Calu3 (cell line): Measurements from ENCODE around the gene ENHO. TPM values are rescaled to one million over a fixed set of nuclear protein-coding genes. Genes with fewer than 3 reads are reported as not detected.

Source experiments
- BruUV-seq: library from RNA; stranded (reverse); fragments of 400-500 nt; replicated peaks from 2 replicates; lab custom pipeline; 2021; lab: Mats Ljungman, UMichigan
- CTCF ChIA-PET: fragments of 300-600 bp; sonication (Branson Sonifier 250); formaldehyde crosslinking; loops from one replicate; lab custom pipeline; 2022; ENCODE audit warnings: antibody characterized with exemption; lab: Charles Lee
- DNase-seq: peaks from one replicate; pipeline ENCODE4 v3.0.0; 2022
- H3K27ac Mint-ChIP-seq: one replicate; pipeline ENCODE4 v1.8.0; 2022; ENCODE audit warnings: mixed read lengths; ENCODE audit not compliant: unreplicated experiment
- H3K27me3 Mint-ChIP-seq: one replicate; pipeline ENCODE4 v1.8.0; 2022; ENCODE audit warnings: mixed read lengths; ENCODE audit not compliant: unreplicated experiment
- H3K36me3 Mint-ChIP-seq: one replicate; pipeline ENCODE4 v1.8.0; 2022; ENCODE audit warnings: mild to moderate bottlenecking, moderate library complexity, mixed read lengths; ENCODE audit not compliant: insufficient read depth, unreplicated experiment
- H3K4me1 Mint-ChIP-seq: one replicate; pipeline ENCODE4 v1.8.0; 2022; ENCODE audit warnings: mild to moderate bottlenecking, low read depth, mixed read lengths; ENCODE audit not compliant: unreplicated experiment
- H3K4me3 Mint-ChIP-seq: one replicate; pipeline ENCODE4 v1.8.0; 2022; ENCODE audit warnings: mild to moderate bottlenecking, low read depth, moderate library complexity, mixed read lengths; ENCODE audit not compliant: unreplicated experiment
- H3K9me3 Mint-ChIP-seq: one replicate; pipeline ENCODE4 v1.8.0; 2022; ENCODE audit warnings: low read depth, mixed read lengths; ENCODE audit not compliant: unreplicated experiment
- intact Hi-C: fragments of 100-400 bp; cut with micrococcal nuclease; formaldehyde crosslinking; loops from one replicate; pipeline ENCODE4 v1.10.0; 2022; ENCODE audit not compliant: unreplicated experiment
- total RNA-seq: library from RNA; stranded (reverse); gene quantifications from 2 replicates; pipeline ENCODE4 v1.2.3, GENCODE V29; 2022
- TF ChIP-seq, protein P1 (sequence below): fragments of 200-600 bp; IDR thresholded peaks from one replicate; pipeline ENCODE4 v1.8.0; 2022; ENCODE audit warnings: antibody characterized with exemption; ENCODE audit not compliant: unreplicated experiment

Gene ENHO
- total RNA-seq, 1 experiment from 2014 or later, result not detected

GRCh38 chr9:34555002-34555348 lies 32.2 kb upstream of the ENHO start:
- Mint-ChIP-seq H3K4me3 (no peak overlapping the region), H3K36me3 (no peaks in the 10 kb centered on the region), H3K9me3 (no peaks in the 10 kb centered on the region), H3K27ac (no peak overlapping the region), H3K27me3 (peaks cover 49% of the 10 kb centered on the region), H3K4me1 (peaks cover 5% of the 10 kb centered on the region)
- intact Hi-C loops, result no loop called here
- DNase-seq, result no peak
- TF ChIP-seq, protein P1, sequence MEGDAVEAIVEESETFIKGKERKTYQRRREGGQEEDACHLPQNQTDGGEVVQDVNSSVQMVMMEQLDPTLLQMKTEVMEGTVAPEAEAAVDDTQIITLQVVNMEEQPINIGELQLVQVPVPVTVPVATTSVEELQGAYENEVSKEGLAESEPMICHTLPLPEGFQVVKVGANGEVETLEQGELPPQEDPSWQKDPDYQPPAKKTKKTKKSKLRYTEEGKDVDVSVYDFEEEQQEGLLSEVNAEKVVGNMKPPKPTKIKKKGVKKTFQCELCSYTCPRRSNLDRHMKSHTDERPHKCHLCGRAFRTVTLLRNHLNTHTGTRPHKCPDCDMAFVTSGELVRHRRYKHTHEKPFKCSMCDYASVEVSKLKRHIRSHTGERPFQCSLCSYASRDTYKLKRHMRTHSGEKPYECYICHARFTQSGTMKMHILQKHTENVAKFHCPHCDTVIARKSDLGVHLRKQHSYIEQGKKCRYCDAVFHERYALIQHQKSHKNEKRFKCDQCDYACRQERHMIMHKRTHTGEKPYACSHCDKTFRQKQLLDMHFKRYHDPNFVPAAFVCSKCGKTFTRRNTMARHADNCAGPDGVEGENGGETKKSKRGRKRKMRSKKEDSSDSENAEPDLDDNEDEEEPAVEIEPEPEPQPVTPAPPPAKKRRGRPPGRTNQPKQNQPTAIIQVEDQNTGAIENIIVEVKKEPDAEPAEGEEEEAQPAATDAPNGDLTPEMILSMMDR, result no peak
- BruUV-seq, result no TSS peak
- CTCF ChIA-PET, result no interaction called here

- H3K27me3 Mint-ChIP-seq, result peaks cover 45% of the 10 kb centered on the region
- H3K36me3 Mint-ChIP-seq, result no peaks in the 10 kb centered on the region
- no peak for DNase-seq
- no TSS peak for BruUV-seq
- intact Hi-C loops, result no loop called here
- H3K4me3 Mint-ChIP-seq, result no peak overlapping the region
- no peak overlapping the region for H3K27ac Mint-ChIP-seq
- H3K4me1 Mint-ChIP-seq, result no peaks in the 10 kb centered on the region
- TF ChIP-seq, protein P1, result no peak
- CTCF ChIA-PET, result no interaction called here
- no peaks in the 10 kb centered on the region for H3K9me3 Mint-ChIP-seq
Observed at GRCh38 chr9:34554211-34555001, 31.6 kb upstream of the ENHO start.

DNA sequence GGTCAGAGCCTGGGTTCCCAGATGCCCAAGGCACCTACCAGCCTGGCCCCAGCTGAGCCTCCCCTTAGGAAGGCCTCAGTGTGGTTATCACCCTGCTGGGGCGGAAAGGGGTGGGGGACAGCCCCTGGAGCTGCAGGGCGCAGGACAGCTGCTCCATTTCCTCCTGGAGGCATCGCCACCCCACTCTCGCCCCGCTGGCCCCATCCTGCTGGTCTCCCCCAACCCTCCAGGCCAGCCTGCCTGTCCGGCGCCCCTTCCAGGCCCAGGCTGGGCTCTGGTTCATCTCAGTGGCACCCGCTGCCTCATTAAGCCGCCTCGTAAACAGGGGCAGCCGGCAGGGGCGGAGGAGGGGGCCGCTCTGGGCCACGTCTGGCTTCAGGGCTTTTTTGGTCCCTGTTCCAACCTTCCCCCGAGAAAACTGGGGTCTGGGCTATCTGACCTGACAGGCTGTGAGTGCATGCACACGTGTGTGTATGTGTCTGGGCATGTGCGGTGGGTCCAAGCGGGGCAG lies 30.8 kb upstream of the ENHO start:
- no peaks in the 10 kb centered on the region for H3K4me1 Mint-ChIP-seq
- BruUV-seq, result no TSS peak
- no peak overlapping the region for H3K4me3 Mint-ChIP-seq
- H3K27me3 Mint-ChIP-seq, result peaks cover 51% of the 10 kb centered on the region
- intact Hi-C loops, result no loop called here
- H3K9me3 Mint-ChIP-seq, result no peaks in the 10 kb centered on the region
- CTCF ChIA-PET, result no interaction called here
- H3K27ac Mint-ChIP-seq, result no peak overlapping the region
- DNase-seq, result no peak
- TF ChIP-seq, protein P1, result no peak
- H3K36me3 Mint-ChIP-seq, result no peaks in the 10 kb centered on the region

DNA sequence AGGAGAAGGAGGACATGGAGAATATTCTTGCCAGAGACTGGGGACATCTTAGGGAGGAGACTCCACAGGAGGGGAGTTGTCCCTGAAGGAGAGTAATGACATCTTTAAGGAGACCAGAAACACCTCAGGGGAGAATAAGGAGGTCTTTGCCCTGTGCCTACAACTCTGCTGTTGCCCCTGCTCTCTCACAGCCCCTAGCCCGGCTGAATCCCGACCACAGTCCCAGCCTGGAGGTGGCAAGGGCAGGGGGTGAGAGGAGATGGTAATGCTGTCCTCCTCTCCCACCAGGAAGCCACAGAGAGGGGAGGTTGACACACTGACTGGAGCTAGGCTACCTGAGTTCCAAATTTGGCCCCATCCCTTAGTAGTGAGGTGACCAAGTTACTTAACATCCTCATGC lies 30.2 kb upstream of the ENHO start:
- peaks cover 56% of the 10 kb centered on the region for H3K27me3 Mint-ChIP-seq
- CTCF ChIA-PET, result no interaction called here
- no peak for DNase-seq
- no TSS peak for BruUV-seq
- intact Hi-C loops, result no loop called here
- no peaks in the 10 kb centered on the region for H3K36me3 Mint-ChIP-seq
- H3K27ac Mint-ChIP-seq, result no peak overlapping the region
- TF ChIP-seq, protein P1, result no peak
- no peaks in the 10 kb centered on the region for H3K4me1 Mint-ChIP-seq
- H3K4me3 Mint-ChIP-seq, result no peak overlapping the region
- H3K9me3 Mint-ChIP-seq, result no peaks in the 10 kb centered on the region
